K562 (cell line): ENCODE results near the gene TFRC. TPM values are rescaled to one million over a fixed set of nuclear protein-coding genes. Genes with fewer than 3 reads are reported as not detected.

Experiments
- ATAC-seq: fragments of 200-7000 bp; cut with Tn5 transposase; 3 replicates; pipeline ENCODE4 v1.9.1; 2020; ENCODE audit warnings: moderate library complexity
- BruUV-seq: library from RNA; stranded (reverse); fragments of 400-500 nt; replicated peaks from 2 replicates; lab custom pipeline; 2021; lab: Mats Ljungman, UMichigan
- CTCF ChIA-PET: fragments of 300-600 bp; formaldehyde crosslinking; extraction: SDS; loops from one replicate; lab custom pipeline; 2021; ENCODE audit warnings: low intra/inter-chr PET ratio; lab: Yijun Ruan, JAX
- POLR2A ChIA-PET: fragments of 300-600, 350-650 bp; sonication (Branson Sonifier 250); formaldehyde crosslinking; extraction: SDS; loops from one replicate; lab custom pipeline; 2021; ENCODE audit warnings: antibody characterized with exemption, inconsistent platforms; lab: Yijun Ruan, JAX
- DNase-seq, 4 experiments: peaks; one replicate each; pipeline versions ENCODE4 v3.0.0 to v3.0.0-alpha.2; 2011 to 2018; ENCODE audit warnings: low spot score in 3 of 4, mixed read lengths in 3 of 4; ENCODE audit errors: extremely low read depth in 1 of 4
- FAIRE-seq: peaks from 2 replicates; lab custom pipeline; 2011; peaks lifted over from hg19 to GRCh38; lab: Jason Lieb, UNC
- H2AFZ ChIP-seq: 2 replicates; pipeline ENCODE4 v1.6.0; 2011; ENCODE audit warnings: low read depth, low read length, control low read depth, inconsistent platforms
- H3K27ac ChIP-seq: fragments of 200-600 bp; 3 replicates; pipeline ENCODE4 v1.8.0; 2011; ENCODE audit warnings: low read depth, mild to moderate bottlenecking, control low read depth, inconsistent platforms, low read length, moderate library complexity, mixed read lengths; ENCODE audit errors: extremely low read depth
- H3K27me3 ChIP-seq, 2 experiments: fragments of 300-600 bp in 1 of 2; 2 replicates in 1 of 2; 3 replicates in 1 of 2; pipeline versions ENCODE4 v1.6.0 to v1.8.0; 2011; ENCODE audit warnings: inconsistent platforms in 2 of 2, low read length in 2 of 2, mild to moderate bottlenecking in 1 of 2, mixed read lengths in 1 of 2, moderate library complexity in 1 of 2; ENCODE audit not compliant: control insufficient read depth in 2 of 2, insufficient read depth in 2 of 2
- H3K36me3 ChIP-seq: fragments of 300-600 bp; 3 replicates; pipeline ENCODE4 v1.8.0; 2011; ENCODE audit warnings: mild to moderate bottlenecking, low read length, inconsistent platforms; ENCODE audit not compliant: control insufficient read depth, insufficient read depth
- H3K4me1 ChIP-seq, 2 experiments: fragments of 200-600 bp in 1 of 2; replicated peaks in 1 of 2; 2 replicates in 1 of 2; 3 replicates in 1 of 2; pipeline versions ENCODE4 v1.5.1 to v1.8.0; 2011; ENCODE audit warnings: inconsistent platforms in 2 of 2, low read length in 2 of 2, mild to moderate bottlenecking in 1 of 2, mixed read lengths in 1 of 2, moderate library complexity in 1 of 2; ENCODE audit not compliant: control insufficient read depth in 2 of 2, insufficient read depth in 2 of 2
- H3K4me2 ChIP-seq: 2 replicates; pipeline ENCODE4 v1.6.1; 2011; ENCODE audit warnings: low read length, control low read depth, inconsistent platforms, mixed read lengths; ENCODE audit not compliant: insufficient read depth
- H3K4me3 ChIP-seq: fragments of 200-600 bp; sonication (generic), shearing (Covaris generic); 2 replicates; pipeline ENCODE4 v1.5.1; 2016; ENCODE audit warnings: control low read depth, inconsistent platforms
- H3K79me2 ChIP-seq: fragments of 200-600 bp; 3 replicates; pipeline ENCODE4 v1.8.0; 2011; ENCODE audit warnings: low read length, inconsistent platforms; ENCODE audit not compliant: control insufficient read depth, insufficient read depth
- H3K9ac ChIP-seq, 2 experiments: 2 replicates each; pipeline versions ENCODE4 v1.6.0 to v1.6.1; 2011; ENCODE audit warnings: low read depth in 2 of 2, low read length in 2 of 2, control low read depth in 1 of 2, inconsistent platforms in 1 of 2, mild to moderate bottlenecking in 1 of 2, mixed read lengths in 1 of 2; ENCODE audit not compliant: insufficient read depth in 1 of 2
- H3K9me1 ChIP-seq: one replicate; pipeline ENCODE4 v1.6.0; 2011; ENCODE audit warnings: inconsistent platforms, mild to moderate bottlenecking, low read length, moderate library complexity; ENCODE audit not compliant: control insufficient read depth, insufficient read depth
- H3K9me3 ChIP-seq: replicated peaks from 2 replicates; pipeline ENCODE4 v1.5.1; 2011; ENCODE audit warnings: low read depth, low read length, inconsistent platforms; ENCODE audit not compliant: control insufficient read depth, insufficient read depth
- H4K20me1 ChIP-seq: replicated peaks from 2 replicates; pipeline ENCODE4 v1.6.1; 2011; ENCODE audit warnings: low read length, inconsistent platforms, mixed read lengths; ENCODE audit not compliant: control insufficient read depth, insufficient read depth
- ELF1 ChIP-seq: fragments of 200-800 bp; sonication (Bioruptor generic); IDR thresholded peaks from 2 replicates; pipeline ENCODE4 v1.6.1; 2016; ENCODE audit warnings: missing genetic modification characterization, missing compliant biosample characterization
- ELF2 ChIP-seq: fragments of 250-450 bp; sonication (Bioruptor Pico); IDR thresholded peaks from 2 replicates; pipeline ENCODE4 v1.5.0; 2021; ENCODE audit warnings: mild to moderate bottlenecking
- NR2C1 ChIP-seq, 2 experiments: fragments of 450-650 bp; IDR thresholded peaks; 2 replicates each; pipeline ENCODE4 v1.6.1; 2017; ENCODE audit warnings: mild to moderate bottlenecking in 2 of 2, antibody characterized with exemption in 1 of 2, inconsistent platforms in 1 of 2, missing compliant biosample characterization in 1 of 2, missing genetic modification characterization in 1 of 2
- POLR2AphosphoS5 ChIP-seq: IDR thresholded peaks from 2 replicates; pipeline ENCODE4 v1.6.1; 2011; ENCODE audit warnings: mild to moderate bottlenecking, low read depth, low read length, moderate library complexity; ENCODE audit not compliant: control insufficient read depth, insufficient read depth
- POLR2B ChIP-seq: fragments of 450-650 bp; IDR thresholded peaks from 2 replicates; pipeline ENCODE4 v1.6.1; 2018; ENCODE audit warnings: low read depth; ENCODE audit not compliant: partially characterized antibody
- POLR2G ChIP-seq: fragments of 200-400 bp; formaldehyde crosslinking; IDR thresholded peaks from 2 replicates; pipeline ENCODE4 v1.6.1; 2017; ENCODE audit warnings: low read depth, mild to moderate bottlenecking, antibody characterized with exemption, low read length, moderate library complexity
- PPARD ChIP-seq: fragments of 250-450 bp; sonication (Bioruptor Pico); IDR thresholded peaks from 2 replicates; pipeline ENCODE4 v1.8.0; 2022; ENCODE audit warnings: inconsistent platforms, mild to moderate bottlenecking, moderate library complexity
- PTTG1 ChIP-seq: fragments of 450-650 bp; IDR thresholded peaks from 2 replicates; pipeline ENCODE4 v1.6.1; 2016; ENCODE audit warnings: low read depth, mild to moderate bottlenecking, missing genetic modification characterization, missing compliant biosample characterization
- RBFOX2 ChIP-seq: fragments of 200-400 bp; formaldehyde crosslinking; IDR thresholded peaks from 2 replicates; pipeline ENCODE4 v1.6.1; 2017; ENCODE audit warnings: low read depth, mild to moderate bottlenecking, low read length, moderate library complexity
- SNAPC5 ChIP-seq: fragments of 250-450 bp; sonication (Bioruptor Pico); IDR thresholded peaks from 2 replicates; pipeline ENCODE4 v1.8.0; 2021; ENCODE audit warnings: moderate library complexity, mild to moderate bottlenecking, inconsistent platforms
- TGIF2 ChIP-seq: sonication (generic); formaldehyde crosslinking; IDR thresholded peaks from 2 replicates; pipeline ENCODE4 v1.8.1; 2022; ENCODE audit warnings: mild to moderate bottlenecking, missing genetic modification reagents, moderate library complexity
- ZEB2 ChIP-seq: fragments of 450-650 bp; IDR thresholded peaks from 2 replicates; pipeline ENCODE4 v1.6.1; 2016
- ZFP91 ChIP-seq: sonication (generic); formaldehyde crosslinking; IDR thresholded peaks from 2 replicates; pipeline ENCODE4 v1.8.0; 2022; ENCODE audit warnings: mild to moderate bottlenecking, missing genetic modification reagents
- ZKSCAN3 ChIP-seq: fragments of 250-450 bp; sonication (Bioruptor Pico); IDR thresholded peaks from 2 replicates; pipeline ENCODE4 v1.4.0; 2020
- ZNF707 ChIP-seq: fragments of 250-450 bp; sonication (Bioruptor Pico); conservative IDR thresholded peaks from 2 replicates; pipeline ENCODE4 v1.8.0; 2022; ENCODE audit warnings: inconsistent platforms, mild to moderate bottlenecking, moderate library complexity
- WGBS: fragments of 100-300 bp; shearing (Covaris generic); methylation state at CpG from one replicate; pipeline ENCODE4 v1.1.6; 2016; ENCODE audit warnings: low coverage, mixed read lengths; ENCODE audit not compliant: insufficient coverage; ENCODE audit errors: missing lambda C conversion rate; 5-methylcytosine and 5-hydroxymethylcytosine counted together
- in situ Hi-C: fragments of 300-500 bp; cut with MboI; formaldehyde crosslinking; loops from 4 replicates; pipeline ENCODE4 v1.15.0; 2018; ENCODE audit warnings: inconsistent platforms, mixed read lengths
- intact Hi-C: fragments of 100-400 bp; cut with micrococcal nuclease; formaldehyde crosslinking; loops from 2 replicates; pipeline ENCODE4 v1.14.2; 2022
- polyA plus RNA-seq, 8 experiments: library from polyadenylated mRNA; depleted of rRNA in 4 of 8; stranded (reverse) in 5 of 8; unstranded in 3 of 8; fragments of >200 nt; fragmentation: Nextera tagmentation in 2 of 8; fragmentation: Illumina TruSeq in 1 of 8; extraction: Ambion mirVana in 2 of 8; extraction: Trizol in 1 of 8; gene quantifications; 2 replicates each; pipeline versions ENCODE4 v1.2.1 to v1.2.3, GENCODE V29; 2011 to 2014; ENCODE audit warnings: inconsistent platforms in 1 of 8, missing spikeins in 1 of 8
- total RNA-seq, 7 experiments: library from RNA; depleted of rRNA in 6 of 7; stranded (reverse); fragments of >200 nt in 6 of 7; fragmentation: Illumina TruSeq in 2 of 7; extraction: Trizol in 2 of 7; gene quantifications; 2 replicates each; pipeline versions ENCODE4 v1.2.1 to v1.2.3, GENCODE V29; 2011 to 2021; ENCODE audit warnings: low replicate concordance in 1 of 7

TFRC gene
- total and polyA plus RNA-seq, 9 of the 15 experiments (the other 6 are each of a cell fraction or from before 2014, with no cell fraction given): 149 to 679 (median 332) TPM

GRCh38 chr3:196072313-196072712 is 9.6 kb downstream of the TFRC start:
- Histone ChIP-seq H3K4me2 (no peak overlapping the region), H3K79me2 (peaks cover 98% of the 10 kb centered on the region), H3K4me1 (peaks cover 7 to 9% of the 10 kb centered on the region in 2 experiments; a peak in 3 of 5 replicates), H3K36me3 (peaks cover 98% of the 10 kb centered on the region), H3K9me3 (no peaks in the 10 kb centered on the region), H3K9ac (no peak overlapping the region), H3K27ac (peak overlapping the region; percentile 23; the same call in 1 of the 3 replicates), H3K27me3 (no peaks in the 10 kb centered on the region), H3K4me3 (no peak overlapping the region), H2AFZ (no peak overlapping the region), H3K9me1 (no peaks in the 10 kb centered on the region), H4K20me1 (peaks cover 71% of the 10 kb centered on the region)
- intact Hi-C loops (no loop called here), in situ Hi-C loops (no loop called here)
- ATAC-seq: no peak
- FAIRE-seq: no peak
- no TSS peak for BruUV-seq
- no peak for DNase-seq
- WGBS: 94% methylated on average over 1 of the region's 1 CpG
- CTCF ChIA-PET: interaction anchor here (1.5 to 2.6 kb wide), 2 partner anchors 124 to 127 kb away, joined by 6 to 49 read pairs; no protein-coding TSS in a partner anchor
- POLR2A ChIA-PET: interaction anchor here (0.7 to 2.1 kb wide), 8 partner anchors 8 to 134 kb away, joined by 3 to 8 read pairs (median 4); no protein-coding TSS in a partner anchor
- TF ChIP-seq PTTG1 (tag) (no peak), POLR2AphosphoS5 (peak; percentile 13; the same call in 1 of the 2 replicates), TGIF2 (CRISPR knock-in tag) (no peak), ZKSCAN3 (CRISPR knock-in tag) (no peak), POLR2B (peak; percentile 17), NR2C1 (IDR thresholded peaks at IDR 0.05) (no peak), NR2C1 (tag; IDR thresholded peaks at IDR 0.05) (no peak), ZFP91 (no peak), ZEB2 (no peak), SNAPC5 (CRISPR knock-in tag) (no peak), ELF2 (CRISPR knock-in tag) (0 out of 2 replicates have a peak, but pooled peaks have one; percentile 30), PPARD (CRISPR knock-in tag) (no peak), ELF1 (tag) (no peak), RBFOX2 (peak; percentile 54; the same call in 1 of the 2 replicates), ZNF707 (CRISPR knock-in tag) (no peak), POLR2G (peak; percentile 45; the same call in 1 of the 2 replicates)
